ENCODE results near the gene CD9.

Gene CD9

GRCh38 chr12:6228535-6229223, 28.5 kb downstream of the CD9 start:
- DNase-seq (ENCODE audit: insufficient read length, low spot score): no peak
- no peak for FAIRE-seq
- TF ChIP-seq CTCF (IDR thresholded peaks at IDR 0.05; ENCODE audit: insufficient read depth, missing control alignments): no peak

GRCh38 chr12:6229224-6230218, 29.3 kb downstream of the CD9 start:
- DNase-seq (ENCODE audit: insufficient read length, low spot score): no peak
- FAIRE-seq: no peak
- no peak for TF ChIP-seq CTCF (IDR thresholded peaks at IDR 0.05; ENCODE audit: insufficient read depth, missing control alignments)

GRCh38 chr12:6230321-6231110, 30.3 kb downstream of the CD9 start:
- DNase-seq (ENCODE audit: insufficient read length, low spot score) (no peak), FAIRE-seq (no peak)
- TF ChIP-seq CTCF (IDR thresholded peaks at IDR 0.05; ENCODE audit: insufficient read depth, missing control alignments): no peak

- FAIRE-seq (no peak), DNase-seq (ENCODE audit: insufficient read length, low spot score) (no peak)
- no peak for TF ChIP-seq CTCF (IDR thresholded peaks at IDR 0.05; ENCODE audit: insufficient read depth, missing control alignments)
These were observed 31.4 kb downstream of the CD9 start for GRCh38 chr12:6231359-6232268.

GRCh38 chr12:6233121-6233971, 33.1 kb downstream of the CD9 start:
- peak; percentile 13 for TF ChIP-seq CTCF (IDR thresholded peaks at IDR 0.05; ENCODE audit: insufficient read depth, missing control alignments)
- FAIRE-seq: no peak
- no peak for DNase-seq (ENCODE audit: insufficient read length, low spot score)

Measured in D721Med (cell line).